Endometrial microvascular endothelial cells (primary cell): Measurements from ENCODE around the gene DTNBP1. TPM values are rescaled to one million over a fixed set of nuclear protein-coding genes. Genes with fewer than 3 reads are reported as not detected.
"Not testable (repeated sequence)": the region's sequence is repeated elsewhere in the genome, so short reads cannot be mapped to it uniquely, and the experiment has no call there.

ENCODE experiments used
- in situ Hi-C: cut with HindIII; loops from 2 replicates; pipeline ENCODE4 v1.10.0; 2017; ENCODE audit warnings: low sequenced_read_pairs, low pct_unique_long_range_greater_than_20kb; ENCODE audit errors: inconsistent ontology term
- total RNA-seq: library from RNA; depleted of rRNA; stranded (reverse); fragments of >200 nt; gene quantifications from one replicate; pipeline ENCODE4 v1.2.3, GENCODE V29; 2015; ENCODE audit errors: inconsistent ontology term

Gene DTNBP1
- total RNA-seq, 1 donor from 2014 or later = 2.0 TPM

- in situ Hi-C loops = no loop called here
Measured at GRCh38 chr6:15672818-15673217, 10.0 kb upstream of the DTNBP1 start.

GRCh38 chr6:15672291-15672690, 9.5 kb upstream of the DTNBP1 start:
- in situ Hi-C loops = no loop called here

DNA sequence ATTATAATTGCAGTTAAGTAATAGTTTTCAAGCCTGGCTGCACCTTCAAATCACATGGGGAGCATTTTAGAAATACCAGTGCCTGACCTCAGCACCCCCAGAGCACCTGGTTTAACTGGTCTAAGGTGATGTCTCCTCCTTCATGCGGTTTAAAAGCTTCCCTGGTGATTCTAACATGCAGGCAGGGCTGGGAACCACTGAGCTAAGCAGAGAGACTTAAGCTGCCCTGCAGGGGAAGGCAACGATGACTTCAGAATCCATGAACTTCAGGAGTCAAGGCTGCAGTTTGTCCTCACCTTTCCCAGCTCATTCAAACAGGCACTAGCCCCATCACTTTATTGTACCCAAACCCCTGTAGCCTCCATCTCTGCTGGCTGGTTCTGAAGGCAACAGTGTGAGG, 6.1 kb upstream of the DTNBP1 start:
- in situ Hi-C loops = no loop called here

GRCh38 chr6:15666896-15667295, 4.1 kb upstream of the DTNBP1 start:
- in situ Hi-C loops = not testable (repeated sequence)

- in situ Hi-C loops = no loop called here
Measured at GRCh38 chr6:15665237-15665636, 2.4 kb upstream of the DTNBP1 start.

DNA sequence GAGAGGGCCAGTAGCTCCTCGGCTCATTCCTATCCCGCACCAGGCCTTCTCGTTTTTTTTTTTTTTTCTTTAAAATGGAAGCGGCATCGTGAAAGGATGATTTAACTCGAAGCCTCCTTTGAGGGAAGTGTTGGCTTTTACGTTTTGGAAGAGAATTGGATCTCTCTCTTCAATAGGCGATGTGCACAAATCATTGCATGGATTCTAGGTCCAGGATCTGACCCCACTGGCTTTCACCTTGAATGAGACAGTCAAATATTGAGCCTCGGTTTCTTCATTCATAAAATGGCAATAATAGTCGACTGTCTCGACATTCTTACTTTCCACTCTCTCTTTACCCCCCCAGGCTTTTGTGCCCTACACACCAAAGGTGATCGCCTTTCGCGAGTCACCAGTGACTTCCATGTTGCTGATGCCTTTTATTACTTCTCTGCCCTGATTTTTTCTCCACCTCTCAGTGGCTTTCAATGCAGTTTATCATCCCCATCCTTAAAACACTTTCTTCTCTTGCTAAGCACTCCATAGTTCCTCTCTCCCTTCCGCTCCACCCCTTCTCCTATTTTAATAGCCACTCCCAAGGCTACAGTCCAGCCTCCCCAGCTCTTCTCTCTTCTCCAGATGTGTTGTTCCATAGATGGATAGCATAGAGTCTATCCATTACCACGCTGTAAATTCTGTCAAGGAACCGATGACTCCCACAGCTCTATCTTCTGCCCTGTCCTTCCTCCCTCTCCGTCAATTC, 473 bp upstream of the DTNBP1 start:
- in situ Hi-C loops = no loop called here

- in situ Hi-C loops = no loop called here
Measured at GRCh38 chr6:15661853-15662325, 939 bp downstream of the DTNBP1 start.

DNA sequence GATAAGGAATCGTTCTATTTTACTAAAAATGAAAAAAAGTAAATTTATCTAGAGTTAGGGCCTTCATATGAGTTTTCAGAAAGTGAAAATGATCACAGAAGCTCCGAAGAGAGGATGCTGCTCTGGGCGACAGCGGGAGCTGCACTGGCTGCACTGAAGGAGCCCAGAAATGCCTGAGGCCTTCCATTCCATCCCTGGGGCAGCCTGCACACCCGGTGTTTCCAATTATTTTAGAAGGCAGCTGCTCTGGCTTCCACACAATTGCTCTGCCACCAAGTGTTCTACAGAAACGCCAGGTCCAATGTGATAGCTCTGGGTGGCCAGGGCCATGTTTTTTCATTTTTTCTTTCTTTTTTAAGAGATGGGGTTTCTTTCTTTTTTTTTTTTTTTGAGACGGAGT, 3.6 kb downstream of the DTNBP1 start:
- in situ Hi-C loops = no loop called here

DNA sequence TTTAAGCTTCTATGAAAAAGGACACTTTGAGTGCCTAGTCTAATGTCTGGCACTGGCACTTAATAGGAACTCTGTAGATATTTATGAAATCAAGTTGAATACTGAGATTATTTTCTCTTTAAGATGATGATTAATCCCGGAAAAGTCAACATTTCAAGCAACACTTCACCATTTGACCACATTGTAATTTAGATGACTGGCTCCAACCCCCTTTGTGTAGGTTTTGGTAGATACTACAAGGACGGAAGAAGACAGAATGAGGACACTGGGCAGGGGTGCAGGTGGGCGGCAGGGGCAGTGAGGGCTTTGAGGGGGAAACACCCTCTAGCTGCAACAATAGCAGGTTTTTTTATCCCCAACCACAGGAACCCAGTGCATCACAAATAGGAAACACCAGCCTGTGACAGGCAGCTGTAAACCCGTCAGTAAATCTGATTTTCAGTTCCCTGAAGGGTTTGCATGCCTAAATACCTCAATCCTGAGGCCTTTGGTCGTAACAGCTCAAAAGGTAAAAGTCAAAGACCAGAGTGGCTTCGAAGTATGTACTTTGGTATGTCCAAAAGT, 4.6 kb downstream of the DTNBP1 start:
- in situ Hi-C loops = no loop called here

DNA sequence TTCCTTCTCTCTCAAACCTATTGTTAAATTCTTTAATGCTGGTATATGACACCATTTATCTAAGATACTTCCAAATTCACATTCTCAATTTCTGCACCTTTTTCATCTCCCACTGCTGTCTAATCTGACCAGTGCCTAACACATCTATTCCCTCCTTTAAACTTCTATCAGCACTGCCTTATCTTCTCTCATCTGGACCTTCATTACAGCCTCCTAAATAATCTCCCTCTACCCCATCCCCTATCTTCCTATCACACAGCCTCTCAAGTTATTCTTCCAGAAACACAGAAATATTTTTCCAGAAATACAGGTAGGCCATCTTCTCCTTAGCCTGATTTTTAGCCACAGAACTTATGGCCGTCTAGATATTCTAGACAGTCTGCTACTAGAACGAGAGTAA, 5.5 kb downstream of the DTNBP1 start:
- in situ Hi-C loops = no loop called here

GRCh38 chr6:15656145-15656544, 6.7 kb downstream of the DTNBP1 start:
- in situ Hi-C loops = no loop called here

- in situ Hi-C loops = no loop called here
Measured at GRCh38 chr6:15654250-15654649, 8.6 kb downstream of the DTNBP1 start.

DNA sequence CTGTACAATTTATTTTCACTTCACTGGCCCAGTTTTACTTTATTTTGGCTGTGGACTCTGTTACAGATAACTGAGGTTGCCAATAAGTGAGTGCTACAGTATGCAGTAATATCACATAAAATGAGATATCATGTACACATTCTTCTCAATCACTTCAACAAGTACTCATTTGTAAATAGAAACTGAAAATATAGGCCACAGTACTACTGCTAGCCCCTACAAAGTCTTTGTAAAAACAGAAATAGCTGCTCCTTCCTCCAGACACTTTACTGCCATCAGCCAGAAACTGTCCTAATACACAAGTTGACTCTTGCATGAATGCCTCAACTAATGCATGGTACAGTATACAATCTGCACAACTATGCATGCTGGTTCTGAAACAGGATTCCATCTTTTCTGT, 9.2 kb downstream of the DTNBP1 start:
- in situ Hi-C loops = no loop called here

GRCh38 chr6:15650004-15650559, 12.7 kb downstream of the DTNBP1 start:
- in situ Hi-C loops = not testable (repeated sequence)

- in situ Hi-C loops = no loop called here
Measured at GRCh38 chr6:15644904-15645303, 17.9 kb downstream of the DTNBP1 start.

- in situ Hi-C loops = no loop called here
Measured at GRCh38 chr6:15643542-15643941, 19.3 kb downstream of the DTNBP1 start.

DNA sequence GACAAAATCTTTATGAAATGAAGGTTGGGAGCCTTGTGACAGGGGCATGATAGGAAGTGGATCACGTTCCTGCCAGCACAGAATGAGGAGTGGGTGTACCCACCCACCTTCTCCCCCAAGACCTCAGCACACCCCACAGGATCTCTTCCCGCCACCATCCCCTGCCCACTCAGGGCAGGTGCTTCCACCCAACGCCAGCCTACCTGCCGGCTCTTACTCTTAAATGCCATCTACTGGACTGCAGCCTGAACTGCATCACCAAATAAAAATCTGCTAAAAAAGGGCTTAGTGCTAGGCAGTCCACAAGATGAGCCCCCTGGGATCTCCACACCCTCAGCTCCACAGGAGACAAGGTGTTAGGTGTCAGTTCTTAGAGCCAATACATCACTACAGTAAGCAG, 20.6 kb downstream of the DTNBP1 start:
- in situ Hi-C loops = no loop called here

DNA sequence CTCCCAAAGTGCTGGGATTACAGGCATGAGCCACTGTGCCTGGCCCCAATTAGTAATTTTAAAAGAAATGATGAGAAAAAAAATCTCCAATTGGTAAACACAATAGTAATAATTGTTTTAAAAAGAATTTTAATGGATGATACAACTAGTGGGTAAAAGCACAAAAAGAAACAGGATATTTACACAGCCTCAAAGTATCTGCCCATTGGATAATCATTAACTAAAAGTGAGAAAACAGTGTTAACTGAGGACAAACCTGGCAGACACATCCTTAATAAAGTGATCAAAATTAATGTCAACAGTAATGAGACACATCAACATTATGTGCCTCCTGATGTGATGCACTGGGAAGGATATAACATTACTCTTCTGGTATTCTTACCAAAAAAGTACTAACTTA, 24.5 kb downstream of the DTNBP1 start:
- in situ Hi-C loops = no loop called here

GRCh38 chr6:15631432-15631831, 31.4 kb downstream of the DTNBP1 start:
- in situ Hi-C loops = no loop called here

- in situ Hi-C loops = no loop called here
Measured at GRCh38 chr6:15630202-15630601, 32.6 kb downstream of the DTNBP1 start.
